Sciatic nerve (tissue), 2 donors: ENCODE results near the gene FABP3. TPM values are rescaled to one million over a fixed set of nuclear protein-coding genes. Genes with fewer than 3 reads are reported as not detected.

Experiments used
- ATAC-seq: fragments of 200-7000 bp; cut with Tn5 transposase; one replicate; pipeline ENCODE4 v1.9.1; 2020; ENCODE audit warnings: mild to moderate bottlenecking, moderate library complexity
- DNase-seq: peaks from one replicate; pipeline ENCODE4 v3.0.0-alpha.2; 2020; ENCODE audit warnings: low spot score
- intact Hi-C: fragments of 100-400 bp; cut with DNase I; formaldehyde crosslinking; loops from one replicate; pipeline ENCODE4 v1.14.2; 2022
- total RNA-seq: library from RNA; stranded (reverse); fragmentation: NEBNext Ultra II Directional; extraction: Animal tissue kit (Norgen Biotek cat#: 25700); gene quantifications from one replicate; pipeline ENCODE4 v1.2.1, GENCODE V29; 2021
- donor health status: DM: no; HTN: no; CAD: no.
- donor health status: DM: no; HTN: no; CAD: no.

FABP3 gene
- total RNA-seq: 6.5 TPM

- intact Hi-C loops: no loop called here
- peak; percentile 87 for ATAC-seq
- DNase-seq: peak; percentile 73
Measured at GRCh38 chr1:31373056-31373896, at the start of gene FABP3. TSS of gene FABP3 (minus strand) at chr1:31373076. CDS start at chr1:31373014, 62 bp downstream.

- intact Hi-C loops: no loop called here
- ATAC-seq (no peak), DNase-seq (no peak)
Measured at GRCh38 chr1:31421371-31422040, 48.6 kb upstream of the FABP3 start.

GRCh38 chr1:31420716-31421115, 47.8 kb upstream of the FABP3 start:
- intact Hi-C loops: no loop called here
- no peak for ATAC-seq
- DNase-seq: no peak

- ATAC-seq: no peak
- no peak for DNase-seq
- intact Hi-C loops: no loop called here
Measured at GRCh38 chr1:31418626-31419323, 45.9 kb upstream of the FABP3 start.

- ATAC-seq (no peak), DNase-seq (no peak)
- intact Hi-C loops: no loop called here
Measured at GRCh38 chr1:31417148-31417547, 44.3 kb upstream of the FABP3 start.

GRCh38 chr1:31416101-31416736, 43.3 kb upstream of the FABP3 start:
- no peak for DNase-seq
- intact Hi-C loops: no loop called here
- no peak for ATAC-seq

- no peak for ATAC-seq
- intact Hi-C loops: no loop called here
- DNase-seq: no peak
Measured at GRCh38 chr1:31415658-31416057, 42.8 kb upstream of the FABP3 start.

GRCh38 chr1:31414980-31415370, 42.1 kb upstream of the FABP3 start:
- ATAC-seq: no peak
- intact Hi-C loops: no loop called here
- no peak for DNase-seq

- intact Hi-C loops: no loop called here
- ATAC-seq (peak; percentile 67), DNase-seq (peak; percentile 77)
Measured at GRCh38 chr1:31413405-31414001, 40.6 kb upstream of the FABP3 start.

GRCh38 chr1:31412732-31413404, 40.0 kb upstream of the FABP3 start, which contains the start of gene SERINC2:
TSS of gene SERINC2 (plus strand) at chr1:31413213. CDS start at chr1:31413266, 53 bp downstream.
- no peak for ATAC-seq
- intact Hi-C loops: no loop called here
- no peak for DNase-seq

- DNase-seq: no peak
Measured at GRCh38 chr1:31412205-31412604, 39.3 kb upstream of the FABP3 start.

GRCh38 chr1:31410871-31411270, 38.0 kb upstream of the FABP3 start:
- intact Hi-C loops: no loop called here
- no peak for ATAC-seq
- DNase-seq: no peak

More at GRCh38 chr1:31412205-31412604, 39.3 kb upstream of the FABP3 start:
- no peak for ATAC-seq
- intact Hi-C loops: no loop called here

- no peak for DNase-seq
- ATAC-seq: no peak
- intact Hi-C loops: no loop called here
Measured at GRCh38 chr1:31409946-31410858, 37.3 kb upstream of the FABP3 start.

- intact Hi-C loops: no loop called here
- ATAC-seq: no peak
Measured at GRCh38 chr1:31408788-31409318, 36.0 kb upstream of the FABP3 start.

GRCh38 chr1:31407029-31407626, 34.3 kb upstream of the FABP3 start:
- DNase-seq (no peak), ATAC-seq (no peak)
- intact Hi-C loops: no loop called here

More at GRCh38 chr1:31408788-31409318, 36.0 kb upstream of the FABP3 start:
- no peak for DNase-seq

- intact Hi-C loops: no loop called here
- no peak for ATAC-seq
- DNase-seq: no peak
Measured at GRCh38 chr1:31405578-31406245, 32.8 kb upstream of the FABP3 start.
